OCI-LY1 (cell line): ENCODE measurements around the gene ANKRD11.

ENCODE experiments used
- H2AFZ ChIP-seq: fragments of 200-600 bp; sonication (generic), shearing (Covaris generic); 2 replicates; pipeline ENCODE4 v1.6.0; 2014; ENCODE audit warnings: antibody characterized with exemption, mild to moderate bottlenecking, low read length
- H3F3A ChIP-seq: fragments of 200-600 bp; sonication (generic), shearing (Covaris generic); 2 replicates; pipeline ENCODE4 v1.6.0; 2014; ENCODE audit warnings: mild to moderate bottlenecking, antibody characterized with exemption, low read length, moderate library complexity; ENCODE audit not compliant: insufficient read depth
- H3K27ac ChIP-seq: fragments of 200-600 bp; sonication (generic); 2 replicates; pipeline ENCODE4 v1.5.1; 2014; ENCODE audit warnings: low read length, mixed run types, mild to moderate bottlenecking, low read depth; ENCODE audit not compliant: poor library complexity, severe bottlenecking
- H3K27me3 ChIP-seq: fragments of 200-600 bp; sonication (generic); 2 replicates; pipeline ENCODE4 v1.6.0; 2014; ENCODE audit warnings: antibody characterized with exemption, mild to moderate bottlenecking, low read length, moderate library complexity; ENCODE audit not compliant: insufficient read depth
- H3K36me3 ChIP-seq: fragments of 200-600 bp; sonication (generic); 2 replicates; pipeline ENCODE4 v1.6.1; 2014; ENCODE audit warnings: mild to moderate bottlenecking, antibody characterized with exemption, low read length, moderate library complexity, mixed read lengths; ENCODE audit not compliant: insufficient read depth
- H3K4me1 ChIP-seq: fragments of 200-600 bp; sonication (generic); 2 replicates; pipeline ENCODE4 v1.5.1; 2014; ENCODE audit warnings: mild to moderate bottlenecking, low read length, moderate library complexity; ENCODE audit not compliant: insufficient read depth, severe bottlenecking
- H3K4me2 ChIP-seq: fragments of 200-600 bp; sonication (generic), shearing (Covaris generic); 2 replicates; pipeline ENCODE4 v1.6.1; 2014; ENCODE audit warnings: low read length
- H3K4me3 ChIP-seq: fragments of 200-600 bp; sonication (generic); 2 replicates; pipeline ENCODE4 v1.5.1; 2014; ENCODE audit warnings: low read length, low read depth, mild to moderate bottlenecking, mixed read lengths; ENCODE audit not compliant: poor library complexity, severe bottlenecking
- H3K79me2 ChIP-seq: fragments of 200-600 bp; shearing (Covaris generic); 2 replicates; pipeline ENCODE4 v1.6.1; 2016; ENCODE audit warnings: mixed run types, low read length, mixed read lengths; ENCODE audit not compliant: insufficient read depth
- H3K9ac ChIP-seq: fragments of 200-600 bp; sonication (generic), shearing (Covaris generic); 2 replicates; pipeline ENCODE4 v1.6.1; 2014; ENCODE audit warnings: mild to moderate bottlenecking, low read length, mixed read lengths
- H3K9me2 ChIP-seq: fragments of 200-600 bp; sonication (generic), shearing (Covaris generic); 2 replicates; pipeline ENCODE4 v1.6.1; 2014; ENCODE audit warnings: low read depth, mild to moderate bottlenecking, low read length, mixed read lengths
- H3K9me3 ChIP-seq: fragments of 200-600 bp; shearing (Covaris generic); 2 replicates; pipeline ENCODE4 v1.6.1; 2014; ENCODE audit warnings: low read length, mixed read lengths
- H4K20me1 ChIP-seq: fragments of 200-600 bp; sonication (generic), shearing (Covaris generic); 2 replicates; pipeline ENCODE4 v1.6.0; 2016; ENCODE audit warnings: mild to moderate bottlenecking, low read length; ENCODE audit not compliant: insufficient read depth
- CTCF ChIP-seq: fragments of 200-600 bp; sonication (generic), shearing (Covaris generic); IDR thresholded peaks from 2 replicates; pipeline ENCODE4 v1.5.1; 2017; ENCODE audit warnings: mild to moderate bottlenecking, antibody characterized with exemption, low read length, moderate library complexity, mixed read lengths
- EZH2 ChIP-seq: fragments of 200-600 bp; sonication (generic), shearing (Covaris generic); IDR thresholded peaks from 2 replicates; pipeline ENCODE4 v1.8.0; 2017; ENCODE audit warnings: borderline replicate concordance, mixed run types, mild to moderate bottlenecking, antibody characterized with exemption, low read length, moderate library complexity, mixed read lengths

ANKRD11 gene

DNA sequence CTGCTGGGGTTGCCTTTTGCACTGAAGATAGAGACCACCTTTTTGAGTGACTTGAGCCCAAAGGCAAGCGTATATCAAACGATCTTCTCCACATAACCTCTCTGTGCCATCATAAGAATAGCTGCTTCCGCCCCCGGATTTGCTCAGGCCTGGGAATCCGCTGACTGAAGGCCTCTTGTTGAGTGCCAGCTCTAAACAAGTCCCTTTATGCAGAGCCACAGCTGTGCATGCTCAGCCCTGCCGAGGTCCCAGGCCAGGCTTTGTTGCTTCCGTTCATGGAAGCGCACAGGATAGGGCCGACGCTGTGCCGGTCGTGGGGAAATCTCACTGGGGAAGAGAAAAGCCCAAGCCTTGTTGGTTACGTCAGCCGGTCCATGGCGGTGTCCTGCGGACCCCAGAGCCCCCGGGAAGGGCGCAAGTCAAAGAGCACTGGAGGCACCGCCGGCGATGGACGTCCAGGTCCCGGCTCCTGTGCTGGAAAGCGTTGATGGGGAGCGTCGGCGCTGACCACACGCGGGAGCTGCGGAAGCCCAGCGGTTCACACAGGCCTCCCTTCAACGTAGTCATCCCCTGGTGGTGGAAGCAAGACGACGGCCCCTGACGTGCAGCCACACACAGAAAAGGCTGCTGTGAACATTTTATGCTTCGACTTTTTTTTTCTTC is 46.7 kb upstream of the ANKRD11 start:
- Histone ChIP-seq H3K4me3 (no peak overlapping the region), H3K27ac (no peak overlapping the region), H3K36me3 (peaks cover 69% of the 10 kb centered on the region), H3K27me3 (no peaks in the 10 kb centered on the region), H3F3A (no peaks in the 10 kb centered on the region), H3K79me2 (no peaks in the 10 kb centered on the region), H2AFZ (no peak overlapping the region), H3K4me2 (no peak overlapping the region), H3K9me2 (no peaks in the 10 kb centered on the region), H3K4me1 (peaks cover 19% of the 10 kb centered on the region), H3K9me3 (no peaks in the 10 kb centered on the region), H3K9ac (no peak overlapping the region), H4K20me1 (no peaks in the 10 kb centered on the region)
- TF ChIP-seq EZH2: no peak
- TF ChIP-seq CTCF: no peak

DNA sequence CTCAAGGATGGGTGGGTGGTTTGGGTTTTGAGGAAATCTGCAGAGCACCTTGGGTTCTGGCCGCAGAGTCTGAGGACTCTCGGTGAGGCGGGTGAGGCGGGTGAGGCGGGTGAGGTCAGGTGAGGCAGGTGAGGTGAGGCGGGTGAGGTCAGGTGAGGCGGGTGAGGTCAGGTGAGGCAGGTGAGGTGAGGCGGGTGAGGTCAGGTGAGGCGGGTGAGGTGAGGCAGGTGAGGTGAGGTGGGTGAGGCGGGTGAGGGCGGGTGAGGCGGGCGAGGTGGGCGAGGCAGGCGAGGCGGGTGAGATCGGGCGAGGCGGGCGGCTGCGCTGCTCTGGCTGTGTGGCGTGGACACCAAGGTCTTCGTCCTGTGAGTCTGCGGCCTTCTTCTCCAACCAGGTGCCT is 46.0 kb upstream of the ANKRD11 start:
- Histone ChIP-seq H3K4me1 (peaks cover 19% of the 10 kb centered on the region), H3K9ac (no peak overlapping the region), H2AFZ (no peak overlapping the region), H3K4me3 (no peak overlapping the region), H3K9me3 (no peaks in the 10 kb centered on the region), H3K27me3 (no peaks in the 10 kb centered on the region), H3K36me3 (peaks cover 74% of the 10 kb centered on the region), H4K20me1 (no peaks in the 10 kb centered on the region), H3K4me2 (no peak overlapping the region), H3K9me2 (no peaks in the 10 kb centered on the region), H3F3A (no peaks in the 10 kb centered on the region), H3K27ac (no peak overlapping the region), H3K79me2 (no peaks in the 10 kb centered on the region)
- TF ChIP-seq CTCF: no peak
- TF ChIP-seq EZH2: no peak

DNA sequence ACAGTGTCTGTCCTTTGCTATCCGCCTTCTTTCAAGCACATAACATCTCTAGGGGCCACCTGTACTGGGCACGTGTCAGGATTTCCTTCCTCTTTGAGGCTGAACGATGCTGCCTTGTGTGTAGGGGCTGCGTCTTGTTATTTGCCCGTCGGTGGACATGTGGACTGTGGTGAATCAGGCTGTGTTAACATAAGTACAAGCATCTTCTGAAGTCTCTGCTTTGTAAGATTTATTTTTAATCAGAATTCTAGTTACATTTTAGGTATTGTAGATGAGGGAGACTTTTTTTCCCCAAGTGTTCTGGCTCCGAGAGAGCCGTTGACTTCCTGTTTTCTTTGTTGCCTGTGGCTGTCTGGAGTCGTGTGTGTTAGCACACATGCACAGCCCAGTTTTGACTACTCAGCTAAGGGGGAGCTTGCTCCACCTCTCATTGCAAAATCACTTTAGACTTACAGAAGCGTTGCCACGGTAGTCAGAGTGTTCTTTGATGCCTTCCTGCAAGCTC is 43.9 kb upstream of the ANKRD11 start:
- H3K9ac ChIP-seq: peak overlapping the region; percentile 37
- no peaks in the 10 kb centered on the region for H3K9me2 ChIP-seq
- H2AFZ ChIP-seq: no peak overlapping the region
- TF ChIP-seq CTCF (no peak), EZH2 (no peak)
- H4K20me1 ChIP-seq: no peaks in the 10 kb centered on the region
- H3K36me3 ChIP-seq: peaks cover 79% of the 10 kb centered on the region
- H3K4me3 ChIP-seq: peak overlapping the region; percentile 7
- no peaks in the 10 kb centered on the region for H3F3A ChIP-seq
- H3K4me1 ChIP-seq: peaks cover 19% of the 10 kb centered on the region
- H3K27ac ChIP-seq: peak overlapping the region; percentile 90
- no peaks in the 10 kb centered on the region for H3K79me2 ChIP-seq
- H3K9me3 ChIP-seq: no peaks in the 10 kb centered on the region
- peak overlapping the region; percentile 43; the same call in 1 of the 2 replicates for H3K4me2 ChIP-seq
- no peaks in the 10 kb centered on the region for H3K27me3 ChIP-seq
